Pericardium fibroblast (primary cell): ENCODE results near the gene SHOC1. TPM values are rescaled to one million over a fixed set of nuclear protein-coding genes. Genes with fewer than 3 reads are reported as not detected.

Source experiments
- total RNA-seq: library from RNA; depleted of rRNA; stranded (reverse); fragments of >200 nt; gene quantifications from 2 replicates; pipeline ENCODE4 v1.2.3, GENCODE V29; 2015

The SHOC1 gene
- 0.09 TPM in 1 of 2 replicates, not detected in the other for total RNA-seq

GRCh38 chr9:111794835-111795556 is at the start of gene SHOC1:
Gene SHOC1 (minus strand): TSS chr9:111794937. CDS start chr9:111791418, 3,519 bp downstream.

Other genes starting within 250 kb of the SHOC1 start
- 66.4 and 75.2 TPM in 2 replicates for gene PTGR1, start 195.3 kb downstream of the SHOC1 start, total RNA-seq
- 8.0 and 12.4 TPM in 2 replicates for gene DNAJC25, start 163.6 kb downstream of the SHOC1 start, total RNA-seq
- gene GNG10, start 133.3 kb downstream of the SHOC1 start, total RNA-seq, result 50.1 and 67.4 TPM in 2 replicates
- gene UGCG, start 101.9 kb upstream of the SHOC1 start, total RNA-seq, result 23.1 and 35.6 TPM in 2 replicates